ENCODE data around the gene AMOT.

AMOT gene

DNA sequence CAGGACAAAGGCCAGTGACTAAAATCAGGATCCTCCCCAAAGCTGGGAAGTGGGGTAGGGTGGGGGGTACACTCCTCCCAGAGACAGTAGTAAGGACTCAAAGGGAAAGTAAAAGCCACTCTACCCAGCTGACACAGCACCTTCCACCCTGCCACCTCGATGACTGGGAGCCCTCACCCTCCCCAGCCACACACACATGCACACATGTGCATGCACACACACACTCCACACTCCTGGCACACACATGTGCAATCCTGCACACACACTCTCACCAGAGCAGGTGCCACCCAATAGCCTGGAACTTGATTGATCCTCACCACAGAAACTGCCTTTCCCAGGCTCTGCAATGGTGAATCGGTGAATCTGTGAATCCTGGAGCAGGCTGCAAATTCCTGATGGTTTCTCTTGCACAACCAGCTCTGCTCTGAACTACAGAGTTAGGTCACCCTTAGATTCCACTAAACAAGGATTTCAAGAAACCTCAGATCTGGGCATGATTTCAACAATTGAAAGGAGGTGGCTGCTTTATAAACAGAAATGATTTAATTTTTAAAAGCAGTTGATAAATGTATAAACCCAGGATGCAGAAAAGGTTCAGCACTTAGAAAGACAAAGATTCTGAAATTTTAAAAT lies 21.5 kb downstream of the AMOT start:
- ChIA-PET POLR2A (no interaction called here), CTCF (no interaction called here)
- no peaks in the 10 kb centered on the region for H3K9me3 ChIP-seq (ENCODE audit: control extremely low read depth in 1 of 5, control insufficient read depth in 4 of 5, insufficient read depth in 2 of 5, low read depth in 1 of 5, low read length in 4 of 5)
- H3K36me3 ChIP-seq (ENCODE audit: control insufficient read depth in 4 of 4, insufficient read depth in 4 of 4, low read length in 3 of 4): peaks cover 0 to 8% (median 2%) of the 10 kb centered on the region in 4 experiments
- H3K27me3 ChIP-seq (replicated peaks in 2 of 5; ENCODE audit: control insufficient read depth in 4 of 5, insufficient read depth in 5 of 5, low read length in 4 of 5): peaks cover 0 to 9% (median 0%) of the 10 kb centered on the region in 5 experiments
- DNase-seq: no peak
- 77% methylated on average over 1 of the region's 2 CpGs for WGBS (ENCODE audit: insufficient coverage)
- no peak overlapping the region for H3K4me3 ChIP-seq (ENCODE audit: control insufficient read depth in 1 of 7, extremely low read depth in 1 of 7, insufficient read depth in 4 of 7, low read depth in 2 of 7, low read length in 6 of 7)
- no peak overlapping the region for H3K27ac ChIP-seq (ENCODE audit: insufficient read depth in 1 of 2, low read depth in 1 of 2, low read length in 2 of 2, poor library complexity in 1 of 2, severe bottlenecking in 2 of 2)
- H3K4me1 ChIP-seq (ENCODE audit: control extremely low read depth in 1 of 4, control insufficient read depth in 4 of 4, insufficient read depth in 4 of 4, low read length in 3 of 4): peaks cover 0 to 2% (median 0%) of the 10 kb centered on the region in 4 experiments

DNA sequence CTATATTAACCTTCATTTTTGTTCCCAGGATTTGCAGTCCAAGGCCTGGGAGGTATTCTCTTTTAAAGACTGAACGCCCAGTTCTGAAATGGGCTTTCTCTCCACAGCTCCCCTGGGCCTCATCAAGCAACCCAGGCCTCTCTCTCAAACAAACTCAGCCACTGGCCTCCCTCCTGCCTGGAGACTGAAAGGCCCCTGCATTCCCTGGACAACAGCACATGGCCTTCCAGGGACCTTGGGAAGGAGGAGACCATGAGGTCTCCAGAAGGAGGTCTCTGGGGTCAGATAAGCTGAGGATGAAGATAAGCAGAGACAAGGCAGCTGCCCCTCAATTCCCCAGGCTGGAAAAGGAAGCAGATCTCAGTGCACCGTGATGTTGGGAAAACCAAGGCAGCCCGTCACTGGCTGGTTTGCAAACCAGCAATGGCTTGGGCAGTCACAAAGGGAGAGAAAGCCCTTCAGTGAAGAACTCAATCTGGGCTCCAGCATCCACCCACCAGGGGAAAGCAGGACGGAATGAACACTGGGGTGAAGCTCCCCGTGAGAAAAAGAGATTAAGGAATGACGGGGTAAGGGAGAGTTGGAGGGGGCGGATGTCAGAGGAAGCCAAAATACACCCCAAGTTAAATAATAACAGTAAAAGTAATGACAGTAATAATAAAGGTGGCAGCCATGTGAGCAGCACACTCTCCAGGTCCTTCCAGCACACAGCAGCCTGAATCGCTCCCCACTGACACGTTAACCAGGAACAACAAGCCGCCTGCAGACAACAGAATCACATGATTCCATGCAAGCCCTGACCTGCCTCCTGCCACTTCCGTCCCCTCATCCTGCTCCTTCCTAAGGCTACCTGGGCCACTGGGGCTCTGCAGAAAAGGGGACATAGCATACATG lies 22.3 kb downstream of the AMOT start:
- ChIA-PET CTCF (no interaction called here), POLR2A (no interaction called here)
- DNase-seq: no peak
- Histone ChIP-seq H3K4me1 (ENCODE audit: control extremely low read depth in 1 of 4, control insufficient read depth in 4 of 4, insufficient read depth in 4 of 4, low read length in 3 of 4) (peaks cover 0 to 2% (median 0%) of the 10 kb centered on the region in 4 experiments), H3K27ac (ENCODE audit: insufficient read depth in 1 of 2, low read depth in 1 of 2, low read length in 2 of 2, poor library complexity in 1 of 2, severe bottlenecking in 2 of 2) (no peak overlapping the region), H3K27me3 (replicated peaks in 2 of 5; ENCODE audit: control insufficient read depth in 4 of 5, insufficient read depth in 5 of 5, low read length in 4 of 5) (peaks cover 0 to 5% (median 0%) of the 10 kb centered on the region in 5 experiments), H3K9me3 (ENCODE audit: control extremely low read depth in 1 of 5, control insufficient read depth in 4 of 5, insufficient read depth in 2 of 5, low read depth in 1 of 5, low read length in 4 of 5) (no peaks in the 10 kb centered on the region), H3K36me3 (ENCODE audit: control insufficient read depth in 4 of 4, insufficient read depth in 4 of 4, low read length in 3 of 4) (peaks cover 0 to 8% (median 3%) of the 10 kb centered on the region in 4 experiments), H3K4me3 (ENCODE audit: control insufficient read depth in 1 of 7, extremely low read depth in 1 of 7, insufficient read depth in 4 of 7, low read depth in 2 of 7, low read length in 6 of 7) (no peak overlapping the region)
- WGBS (ENCODE audit: insufficient coverage): 57% methylated on average over 7 of the region's 11 CpGs

DNA sequence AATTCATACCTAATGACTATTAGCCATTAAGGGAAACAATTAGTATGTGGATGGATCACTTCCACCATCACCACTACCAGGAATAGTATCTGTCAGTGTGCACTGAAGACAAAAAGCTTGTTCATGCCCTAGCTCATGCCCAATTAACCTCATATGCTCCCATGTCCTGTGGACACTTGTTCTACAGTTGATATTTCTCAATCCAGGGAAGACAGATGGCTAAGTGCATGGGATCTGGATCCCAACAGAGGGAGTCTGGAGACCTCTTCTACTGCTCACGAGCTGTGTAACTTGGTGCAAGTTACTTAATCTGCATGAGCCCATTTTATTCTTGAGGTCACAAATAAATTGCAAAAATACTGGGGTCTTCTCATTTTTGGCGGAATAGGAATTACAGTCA lies 23.7 kb downstream of the AMOT start:
- ChIA-PET POLR2A (no interaction called here), CTCF (no interaction called here)
- no peak for DNase-seq
- Histone ChIP-seq H3K4me1 (ENCODE audit: control extremely low read depth in 1 of 4, control insufficient read depth in 4 of 4, insufficient read depth in 4 of 4, low read length in 3 of 4) (peaks cover 0 to 2% (median 0%) of the 10 kb centered on the region in 4 experiments), H3K27ac (ENCODE audit: insufficient read depth in 1 of 2, low read depth in 1 of 2, low read length in 2 of 2, poor library complexity in 1 of 2, severe bottlenecking in 2 of 2) (no peak overlapping the region), H3K27me3 (replicated peaks in 2 of 5; ENCODE audit: control insufficient read depth in 4 of 5, insufficient read depth in 5 of 5, low read length in 4 of 5) (peaks cover 0 to 4% (median 0%) of the 10 kb centered on the region in 5 experiments), H3K9me3 (ENCODE audit: control extremely low read depth in 1 of 5, control insufficient read depth in 4 of 5, insufficient read depth in 2 of 5, low read depth in 1 of 5, low read length in 4 of 5) (no peaks in the 10 kb centered on the region), H3K36me3 (ENCODE audit: control insufficient read depth in 4 of 4, insufficient read depth in 4 of 4, low read length in 3 of 4) (peaks cover 0 to 7% (median 3%) of the 10 kb centered on the region in 4 experiments), H3K4me3 (ENCODE audit: control insufficient read depth in 1 of 7, extremely low read depth in 1 of 7, insufficient read depth in 4 of 7, low read depth in 2 of 7, low read length in 6 of 7) (no peak overlapping the region)
- 84% methylated on average over 2 of the region's 2 CpGs for WGBS (ENCODE audit: insufficient coverage)

DNA sequence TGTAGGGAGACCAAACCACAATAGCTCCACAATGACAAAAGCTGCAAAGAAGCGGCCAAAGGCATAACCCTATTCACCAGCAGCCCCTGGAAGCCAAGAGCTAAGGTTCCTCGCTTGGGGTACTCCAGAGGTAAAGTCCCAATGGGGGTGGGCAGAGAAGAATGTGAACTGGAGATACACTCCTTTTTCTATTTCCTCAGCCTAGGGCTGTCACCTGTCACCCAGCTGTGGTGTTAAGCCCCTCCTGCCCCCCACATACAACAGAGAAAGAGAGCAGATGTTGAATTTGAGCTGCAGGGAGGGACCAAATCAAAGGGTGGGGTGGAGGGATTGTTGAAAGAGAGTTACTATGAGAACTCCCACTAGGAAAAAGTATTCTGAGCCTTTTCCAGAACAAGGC lies 26.1 kb downstream of the AMOT start:
- CTCF ChIA-PET: interaction anchor here (0.6 kb wide), 1 partner anchor 1742 kb away, joined by 3 read pairs; no protein-coding TSS in a partner anchor
- H3K27me3 ChIP-seq (replicated peaks in 2 of 5; ENCODE audit: control insufficient read depth in 4 of 5, insufficient read depth in 5 of 5, low read length in 4 of 5): peaks cover 0 to 2% (median 0%) of the 10 kb centered on the region in 5 experiments
- no peaks in the 10 kb centered on the region for H3K9me3 ChIP-seq (ENCODE audit: control extremely low read depth in 1 of 5, control insufficient read depth in 4 of 5, insufficient read depth in 2 of 5, low read depth in 1 of 5, low read length in 4 of 5)
- POLR2A ChIA-PET: no interaction called here
- no peak overlapping the region for H3K4me3 ChIP-seq (ENCODE audit: control insufficient read depth in 1 of 7, extremely low read depth in 1 of 7, insufficient read depth in 4 of 7, low read depth in 2 of 7, low read length in 6 of 7)
- 60% methylated on average over 1 of the region's 2 CpGs for WGBS (ENCODE audit: insufficient coverage)
- no peak overlapping the region for H3K27ac ChIP-seq (ENCODE audit: insufficient read depth in 1 of 2, low read depth in 1 of 2, low read length in 2 of 2, poor library complexity in 1 of 2, severe bottlenecking in 2 of 2)
- no peaks in the 10 kb centered on the region for H3K4me1 ChIP-seq (ENCODE audit: control extremely low read depth in 1 of 4, control insufficient read depth in 4 of 4, insufficient read depth in 4 of 4, low read length in 3 of 4)
- peaks cover 0 to 13% (median 3%) of the 10 kb centered on the region in 4 experiments for H3K36me3 ChIP-seq (ENCODE audit: control insufficient read depth in 4 of 4, insufficient read depth in 4 of 4, low read length in 3 of 4)
- no peak for DNase-seq

DNA sequence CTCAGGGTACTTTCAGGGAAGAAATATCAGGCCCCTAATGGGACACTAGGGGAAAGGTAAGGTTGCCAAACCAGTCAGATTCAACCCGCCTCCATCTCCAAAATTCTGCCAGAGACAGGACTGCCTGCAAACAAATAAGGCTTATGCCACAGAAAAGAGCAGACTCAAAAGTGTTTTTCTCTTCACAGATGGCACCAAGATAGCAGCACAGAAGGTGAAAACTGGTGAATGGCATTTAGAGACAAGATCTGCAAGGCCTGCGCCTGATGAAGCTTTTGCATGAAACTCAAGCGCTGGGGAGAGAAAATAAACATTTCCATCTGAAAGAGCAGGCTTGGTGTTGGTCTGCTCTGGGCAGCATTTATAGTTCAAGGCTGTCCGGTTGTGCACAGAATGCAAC lies 27.9 kb downstream of the AMOT start:
- peaks cover 0 to 2% (median 0%) of the 10 kb centered on the region in 5 experiments for H3K27me3 ChIP-seq (replicated peaks in 2 of 5; ENCODE audit: control insufficient read depth in 4 of 5, insufficient read depth in 5 of 5, low read length in 4 of 5)
- peaks cover 0 to 15% (median 3%) of the 10 kb centered on the region in 4 experiments for H3K36me3 ChIP-seq (ENCODE audit: control insufficient read depth in 4 of 4, insufficient read depth in 4 of 4, low read length in 3 of 4)
- ChIA-PET CTCF (no interaction called here), POLR2A (no interaction called here)
- H3K27ac ChIP-seq (ENCODE audit: insufficient read depth in 1 of 2, low read depth in 1 of 2, low read length in 2 of 2, poor library complexity in 1 of 2, severe bottlenecking in 2 of 2): no peak overlapping the region
- H3K4me3 ChIP-seq (ENCODE audit: control insufficient read depth in 1 of 7, extremely low read depth in 1 of 7, insufficient read depth in 4 of 7, low read depth in 2 of 7, low read length in 6 of 7): no peak overlapping the region
- DNase-seq: no peak
- WGBS (ENCODE audit: insufficient coverage): 82% methylated on average over 3 of the region's 4 CpGs
- H3K9me3 ChIP-seq (ENCODE audit: control extremely low read depth in 1 of 5, control insufficient read depth in 4 of 5, insufficient read depth in 2 of 5, low read depth in 1 of 5, low read length in 4 of 5): no peaks in the 10 kb centered on the region
- H3K4me1 ChIP-seq (ENCODE audit: control extremely low read depth in 1 of 4, control insufficient read depth in 4 of 4, insufficient read depth in 4 of 4, low read length in 3 of 4): no peaks in the 10 kb centered on the region

DNA sequence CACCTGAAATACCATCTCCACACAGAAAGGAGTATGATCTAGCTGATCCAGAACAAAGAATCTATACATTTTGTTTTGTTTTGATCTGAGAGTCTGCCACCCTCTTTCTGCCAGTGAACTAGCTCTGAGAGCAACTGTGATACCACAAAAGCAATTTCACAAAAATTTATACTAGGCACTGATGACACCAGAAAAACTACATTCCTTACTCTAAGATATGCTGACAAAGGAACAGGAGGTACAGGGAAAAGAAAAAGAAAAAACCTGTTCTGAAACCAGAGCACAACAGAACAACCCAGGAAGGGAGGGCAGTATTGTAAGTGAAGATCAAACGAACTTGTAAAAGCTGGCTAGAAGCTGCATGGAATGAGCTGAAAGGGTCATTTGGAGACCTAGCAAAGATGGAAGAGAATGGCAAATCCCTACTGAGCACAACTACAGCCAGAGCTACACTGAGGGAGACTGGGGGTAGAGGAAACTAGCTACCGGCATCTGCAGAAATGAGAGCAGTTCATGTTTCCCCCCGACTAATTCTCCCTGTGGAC lies 31.9 kb downstream of the AMOT start:
- H3K4me3 ChIP-seq (ENCODE audit: control insufficient read depth in 1 of 7, extremely low read depth in 1 of 7, insufficient read depth in 4 of 7, low read depth in 2 of 7, low read length in 6 of 7): no peak overlapping the region
- no peak overlapping the region for H3K27ac ChIP-seq (ENCODE audit: insufficient read depth in 1 of 2, low read depth in 1 of 2, low read length in 2 of 2, poor library complexity in 1 of 2, severe bottlenecking in 2 of 2)
- peaks cover 0 to 3% (median 0%) of the 10 kb centered on the region in 4 experiments for H3K4me1 ChIP-seq (ENCODE audit: control extremely low read depth in 1 of 4, control insufficient read depth in 4 of 4, insufficient read depth in 4 of 4, low read length in 3 of 4)
- no peaks in the 10 kb centered on the region for H3K27me3 ChIP-seq (replicated peaks in 2 of 5; ENCODE audit: control insufficient read depth in 4 of 5, insufficient read depth in 5 of 5, low read length in 4 of 5)
- DNase-seq: no peak
- 88% methylated on average over 1 of the region's 3 CpGs for WGBS (ENCODE audit: insufficient coverage)
- CTCF ChIA-PET: no interaction called here
- POLR2A ChIA-PET: no interaction called here
- no peaks in the 10 kb centered on the region for H3K9me3 ChIP-seq (ENCODE audit: control extremely low read depth in 1 of 5, control insufficient read depth in 4 of 5, insufficient read depth in 2 of 5, low read depth in 1 of 5, low read length in 4 of 5)
- peaks cover 0 to 12% (median 1%) of the 10 kb centered on the region in 4 experiments for H3K36me3 ChIP-seq (ENCODE audit: control insufficient read depth in 4 of 4, insufficient read depth in 4 of 4, low read length in 3 of 4)

DNA sequence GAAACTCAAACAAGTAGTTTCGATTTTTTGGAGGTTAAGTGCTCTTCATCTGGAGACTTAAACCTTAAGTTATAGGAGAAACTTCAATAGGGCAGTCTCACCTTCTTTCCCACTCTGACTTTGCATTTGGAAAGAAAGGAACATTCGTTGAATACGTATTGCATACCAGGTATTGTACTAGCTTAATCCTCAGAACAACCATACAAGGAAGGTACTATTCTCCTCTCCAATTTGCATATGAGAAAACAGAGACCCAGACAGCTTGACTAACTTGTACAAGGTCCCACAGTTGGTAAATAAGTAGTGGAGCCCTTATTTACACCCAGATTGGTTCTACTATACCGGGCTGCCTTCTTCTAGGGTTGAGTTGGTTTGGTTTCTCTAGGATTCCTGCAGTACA lies 32.6 kb downstream of the AMOT start:
- peaks cover 0 to 3% (median 0%) of the 10 kb centered on the region in 4 experiments for H3K4me1 ChIP-seq (ENCODE audit: control extremely low read depth in 1 of 4, control insufficient read depth in 4 of 4, insufficient read depth in 4 of 4, low read length in 3 of 4)
- H3K4me3 ChIP-seq (ENCODE audit: control insufficient read depth in 1 of 7, extremely low read depth in 1 of 7, insufficient read depth in 4 of 7, low read depth in 2 of 7, low read length in 6 of 7): no peak overlapping the region
- CTCF ChIA-PET: no interaction called here
- H3K27me3 ChIP-seq (replicated peaks in 2 of 5; ENCODE audit: control insufficient read depth in 4 of 5, insufficient read depth in 5 of 5, low read length in 4 of 5): no peaks in the 10 kb centered on the region
- H3K9me3 ChIP-seq (ENCODE audit: control extremely low read depth in 1 of 5, control insufficient read depth in 4 of 5, insufficient read depth in 2 of 5, low read depth in 1 of 5, low read length in 4 of 5): no peaks in the 10 kb centered on the region
- no peak overlapping the region for H3K27ac ChIP-seq (ENCODE audit: insufficient read depth in 1 of 2, low read depth in 1 of 2, low read length in 2 of 2, poor library complexity in 1 of 2, severe bottlenecking in 2 of 2)
- POLR2A ChIA-PET: no interaction called here
- no peak for DNase-seq
- H3K36me3 ChIP-seq (ENCODE audit: control insufficient read depth in 4 of 4, insufficient read depth in 4 of 4, low read length in 3 of 4): peaks cover 0 to 9% (median 0%) of the 10 kb centered on the region in 4 experiments
- 64% methylated on average over 2 of the region's 4 CpGs for WGBS (ENCODE audit: insufficient coverage)
